Activated T-cell treated with anti-CD3 and anti-CD28 coated beads for 48 hours (primary cell): ENCODE data around the gene CABP4.

Experiments
- DNase-seq: peaks from one replicate; pipeline ENCODE4 v3.0.0-alpha.2; 2020; ENCODE audit warnings: low read depth

The CABP4 gene

DNA sequence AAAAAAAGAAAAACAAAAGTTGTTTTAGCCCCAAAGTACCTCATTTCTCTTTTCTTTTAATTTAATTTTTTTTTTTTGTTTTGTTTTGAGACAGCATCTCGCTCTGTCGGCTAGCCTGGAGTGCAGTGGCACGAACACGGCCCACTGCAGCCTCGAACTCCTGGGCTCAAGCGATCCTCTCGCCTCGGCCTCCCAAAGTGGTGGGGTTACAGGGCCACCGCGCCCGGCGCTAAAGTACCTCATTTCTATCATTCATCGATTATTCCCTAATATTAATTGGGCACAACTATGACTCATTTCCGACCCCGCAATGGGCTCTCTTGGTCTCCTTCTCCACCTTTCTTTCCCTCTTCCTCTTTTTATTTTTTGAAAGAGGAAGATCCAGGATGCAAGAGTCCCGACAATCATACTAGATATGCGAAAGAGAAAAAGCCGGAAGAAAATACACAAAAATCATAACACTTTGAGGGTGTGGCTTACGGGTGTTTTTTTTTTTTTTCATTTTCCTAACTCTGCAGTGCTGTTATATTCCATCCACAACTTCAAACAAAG is 27.2 kb downstream of the CABP4 start:
- no peak for DNase-seq

DNA sequence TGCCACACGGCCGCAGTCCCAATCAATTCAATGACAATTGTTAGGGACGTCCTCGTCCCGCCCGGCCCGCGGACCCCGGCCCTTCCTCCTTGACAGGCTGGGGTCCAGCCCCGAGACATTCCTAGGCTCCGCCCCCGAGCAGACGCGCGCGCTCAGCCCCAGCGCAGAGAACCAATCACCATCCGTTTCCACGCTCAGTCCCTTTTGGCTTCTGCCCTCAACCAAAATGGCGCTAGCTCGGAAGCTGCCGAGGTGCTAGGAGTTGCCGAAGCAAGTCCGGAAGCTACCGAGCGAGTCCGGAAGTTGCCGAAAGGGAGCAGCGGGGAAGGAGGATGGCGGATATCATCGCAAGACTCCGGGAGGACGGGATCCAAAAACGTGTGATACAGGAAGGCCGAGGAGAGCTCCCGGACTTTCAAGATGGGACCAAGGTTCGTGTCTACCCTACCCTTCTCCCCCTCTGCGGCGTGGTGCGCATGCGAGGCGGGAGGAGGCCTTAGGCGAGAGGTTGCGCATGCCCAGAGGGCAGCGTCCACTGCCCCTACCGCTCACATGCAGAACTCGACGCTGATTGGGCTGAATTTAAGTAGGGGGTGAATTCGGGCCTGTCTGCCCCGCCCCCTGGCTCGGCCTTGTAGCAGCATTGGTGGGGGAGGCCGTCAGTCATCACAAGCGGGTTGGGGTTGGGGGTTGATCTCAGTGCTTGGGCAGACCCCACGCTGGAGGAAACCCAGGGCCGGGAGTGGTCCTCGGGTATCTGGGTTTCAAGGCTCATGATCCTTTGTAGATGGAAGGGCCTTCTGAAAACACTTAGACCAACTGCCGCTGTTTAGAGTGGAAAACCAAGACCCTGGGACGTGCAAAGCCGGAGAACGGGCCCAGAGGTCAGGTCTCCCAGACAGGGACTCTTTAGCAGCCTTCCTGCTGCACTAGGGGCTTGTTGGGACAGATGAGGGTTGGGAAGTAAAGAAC is 28.0 kb downstream of the CABP4 start, which contains the start of gene AIP:
Gene AIP, plus strand, starts transcription at position 200 of the 972 bp plus-strand sequence. Its CDS starts 133 bp downstream, at position 333.
- peak; percentile 95 for DNase-seq

DNA sequence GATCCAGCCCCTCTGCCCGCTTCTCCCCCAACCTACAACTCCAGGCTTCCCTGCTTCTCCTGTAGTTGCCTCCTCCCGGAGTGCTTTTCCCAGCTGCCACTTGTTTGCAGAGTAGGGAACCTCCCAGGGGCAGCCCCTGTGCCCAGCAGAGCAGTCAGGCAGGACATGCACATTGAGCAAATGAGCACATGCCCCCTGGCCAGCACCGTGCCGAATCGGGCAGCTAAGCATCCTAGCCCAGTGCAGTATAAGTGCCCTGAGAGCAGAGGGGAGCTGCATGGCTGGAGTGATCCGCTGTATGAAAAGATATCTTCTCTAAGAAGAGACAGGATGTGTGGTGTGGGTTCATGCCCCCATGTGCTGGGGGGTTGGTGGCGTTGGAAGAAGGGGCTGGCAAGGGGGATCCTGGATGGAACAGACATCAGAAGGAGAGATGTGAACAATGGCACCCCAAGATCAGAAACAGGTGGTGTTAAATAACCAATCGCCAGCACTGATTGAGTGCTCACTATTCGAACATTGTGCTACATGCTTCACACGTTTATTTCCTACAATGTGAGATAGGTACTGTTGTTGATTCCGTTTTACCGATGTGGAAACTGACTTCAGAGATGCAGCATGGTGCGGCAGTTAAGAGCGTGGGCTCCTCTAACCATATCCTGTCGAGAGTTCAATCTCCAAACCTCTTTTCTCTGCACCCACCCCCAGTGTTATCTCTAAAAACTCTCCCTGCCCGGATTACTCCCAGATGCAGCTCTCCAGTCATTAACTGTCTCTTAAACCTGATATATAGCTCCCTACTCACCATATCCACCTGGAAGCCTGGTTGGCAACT is 28.9 kb downstream of the CABP4 start:
- peak; percentile 35 for DNase-seq

GRCh38 chr11:67484847-67485311 is 29.7 kb downstream of the CABP4 start:
- DNase-seq, result peak; percentile 72

DNA sequence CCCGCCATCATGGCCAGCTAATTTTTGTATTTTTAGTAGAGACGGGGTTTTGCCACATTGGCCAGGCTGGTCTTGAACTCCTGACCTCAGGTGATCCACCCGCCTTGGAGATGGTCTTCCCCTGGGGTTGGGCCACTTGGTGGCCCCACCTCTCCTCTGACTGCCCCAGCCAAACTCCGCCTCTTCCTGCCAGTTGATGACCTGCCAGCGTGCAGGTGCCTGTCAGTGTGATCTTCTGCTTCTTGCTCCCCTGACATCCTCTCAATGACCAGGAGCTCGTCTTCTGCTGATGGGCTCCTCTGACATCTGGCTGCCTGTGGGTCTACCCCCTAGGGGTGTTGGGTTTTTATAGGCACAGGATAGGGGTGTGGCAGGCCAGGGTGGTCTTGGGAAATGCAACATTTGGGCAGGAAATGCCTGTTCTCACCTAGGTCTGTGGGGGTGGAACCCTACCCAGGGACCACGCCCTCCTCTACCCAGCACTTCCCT is 30.8 kb downstream of the CABP4 start:
- DNase-seq, result peak; percentile 67

- peak; percentile 55 for DNase-seq
Measured at GRCh38 chr11:67486481-67487195, 31.5 kb downstream of the CABP4 start.

DNA sequence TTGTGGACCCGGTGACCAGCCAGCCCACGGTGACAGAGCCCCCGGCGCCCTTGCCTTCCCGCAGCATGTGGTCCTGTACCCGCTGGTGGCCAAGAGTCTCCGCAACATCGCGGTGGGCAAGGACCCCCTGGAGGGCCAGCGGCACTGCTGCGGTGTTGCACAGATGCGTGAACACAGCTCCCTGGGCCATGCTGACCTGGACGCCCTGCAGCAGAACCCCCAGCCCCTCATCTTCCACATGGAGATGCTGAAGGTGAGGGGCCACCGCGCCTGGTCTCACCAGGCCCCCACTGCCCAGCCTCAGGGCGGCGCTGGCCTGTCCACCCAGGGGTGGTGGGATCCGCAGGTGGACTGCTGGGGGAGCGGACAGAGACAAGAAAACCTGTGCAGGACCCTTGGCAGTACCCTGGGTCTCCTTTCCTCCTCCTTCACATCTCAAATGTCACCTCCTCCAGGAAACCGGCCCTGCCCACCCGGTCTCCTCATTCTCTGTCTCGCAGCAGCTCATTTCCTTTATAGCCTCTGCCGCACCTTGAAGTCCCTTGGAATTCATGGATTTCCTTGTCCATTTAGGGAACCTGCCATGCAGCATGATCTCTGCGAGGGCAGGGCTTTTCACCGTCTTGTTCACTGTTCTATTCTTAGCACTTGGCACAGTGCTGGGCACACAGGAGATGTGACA is 34.2 kb downstream of the CABP4 start:
- DNase-seq, result no peak

- no peak for DNase-seq
Measured at GRCh38 chr11:67489885-67490726, 35.0 kb downstream of the CABP4 start.

- no peak for DNase-seq
Measured at GRCh38 chr11:67490727-67491065, 35.5 kb downstream of the CABP4 start.

- DNase-seq, result no peak
Measured at GRCh38 chr11:67491276-67492068, 36.3 kb downstream of the CABP4 start.

DNA sequence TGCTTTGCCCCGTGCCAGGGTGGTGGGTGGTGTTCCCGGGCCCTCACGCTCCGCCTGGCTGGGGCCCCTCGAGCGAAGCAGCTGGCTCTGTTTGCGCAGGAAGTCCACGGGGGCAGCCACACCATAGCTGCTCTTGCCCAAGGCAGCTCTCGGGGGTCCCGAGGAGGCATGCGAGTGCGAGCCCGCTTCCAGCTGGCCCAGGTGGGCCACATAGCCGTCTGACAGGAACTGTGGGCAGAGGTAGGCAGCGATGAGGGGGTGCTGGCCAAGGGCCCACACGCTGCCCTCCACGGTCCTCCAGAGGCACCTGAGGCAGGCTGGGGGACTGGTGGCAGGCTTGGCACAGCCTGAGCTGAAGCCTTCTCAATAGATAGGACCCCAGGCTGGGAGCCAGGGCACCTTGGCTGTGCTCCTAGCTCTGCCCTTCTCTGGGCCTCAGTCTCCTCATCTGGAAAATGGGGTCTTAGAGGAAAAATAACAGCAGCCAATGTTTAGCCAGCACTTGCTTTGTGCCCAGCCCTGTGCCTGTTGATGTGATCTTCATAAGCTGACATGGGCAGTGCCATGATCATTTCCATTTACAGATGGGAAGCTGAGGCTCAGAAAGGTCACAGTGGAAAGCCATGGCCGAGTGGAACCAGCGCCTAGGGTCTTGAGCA is 37.0 kb downstream of the CABP4 start:
- no peak for DNase-seq

DNA sequence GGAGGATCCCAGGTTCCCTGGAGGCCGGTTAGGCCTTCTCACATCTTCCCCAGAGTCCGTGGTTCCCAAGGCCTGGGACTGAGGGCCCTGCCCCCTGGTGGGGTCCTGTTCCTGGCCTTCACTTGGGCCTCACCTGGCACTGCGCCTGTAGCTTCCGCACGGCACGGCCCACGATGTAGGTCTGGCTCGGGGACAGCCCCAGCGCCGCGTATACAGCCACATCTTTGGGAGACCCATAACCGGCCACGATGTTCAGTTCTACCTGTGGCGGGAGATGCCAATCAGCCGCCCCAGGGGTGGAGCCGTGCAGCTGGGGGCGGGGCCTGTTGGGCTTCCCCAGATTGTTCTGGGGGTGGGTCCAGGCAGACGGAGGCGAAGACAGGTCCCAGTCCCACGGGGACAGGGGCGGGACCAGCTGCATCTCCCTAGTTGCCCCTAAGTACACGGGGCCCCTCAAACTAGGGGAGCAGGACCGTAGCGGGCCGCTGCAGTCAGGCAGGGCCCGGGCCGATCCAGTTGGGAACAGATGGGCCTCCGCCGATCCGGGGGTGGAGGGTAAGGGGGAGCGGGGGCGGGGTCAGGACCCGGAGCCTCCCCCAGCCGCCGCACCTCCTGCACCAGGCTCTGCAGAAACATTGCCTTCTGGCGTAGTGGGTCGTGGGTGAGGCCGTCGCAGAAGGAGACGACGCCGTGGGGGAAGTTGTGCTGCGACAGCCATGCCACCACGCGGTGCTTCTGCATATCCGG is 37.8 kb downstream of the CABP4 start:
- DNase-seq, result no peak

DNA sequence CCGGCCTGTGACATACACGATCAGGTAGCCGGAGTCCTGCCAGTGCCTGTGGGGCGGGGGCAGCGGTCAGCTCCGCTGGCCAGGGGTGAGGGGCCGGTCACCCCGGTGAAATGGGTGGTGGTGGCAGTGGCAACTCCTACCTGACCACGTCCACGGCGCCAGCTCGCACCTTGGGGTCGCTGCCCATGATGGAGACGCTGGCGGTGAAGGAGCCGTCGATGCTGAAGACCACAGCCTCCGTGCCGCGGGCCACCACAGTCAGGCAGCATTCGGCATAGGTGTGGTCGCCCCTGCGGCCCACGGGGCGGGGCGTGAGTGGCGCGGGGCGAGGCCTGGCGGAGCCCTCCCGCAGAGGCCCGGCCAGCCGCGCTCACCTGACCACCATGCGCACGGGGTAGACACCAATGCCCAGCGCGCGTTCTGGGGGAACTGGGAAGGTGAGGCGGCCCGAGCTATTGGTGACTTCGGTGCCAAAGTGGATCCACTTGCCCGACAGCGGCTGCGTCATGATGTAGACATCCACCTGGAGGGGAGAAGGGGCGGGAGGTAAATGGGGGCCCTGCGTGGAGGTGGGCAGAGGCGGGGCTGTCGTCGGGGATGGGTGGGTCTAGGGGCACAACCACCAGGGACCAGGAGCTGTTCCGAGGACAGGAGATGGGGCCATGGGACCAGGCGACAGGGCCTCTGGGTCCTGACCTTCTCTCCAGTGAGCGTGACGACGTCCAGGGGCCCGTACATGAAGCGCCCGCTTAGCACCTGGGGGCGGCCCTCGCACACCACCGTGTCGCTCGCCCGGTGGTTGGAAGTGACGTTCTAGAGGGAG is 38.6 kb downstream of the CABP4 start:
- DNase-seq, result no peak

- DNase-seq, result no peak
Measured at GRCh38 chr11:67494371-67495233, 39.4 kb downstream of the CABP4 start.

GRCh38 chr11:67495234-67496005 is 40.3 kb downstream of the CABP4 start:
- no peak for DNase-seq
